Measurements from ENCODE around the gene OPA1. TPM values are rescaled to one million over a fixed set of nuclear protein-coding genes. Genes with fewer than 3 reads are reported as not detected.

Gene OPA1
- total and polyA plus RNA-seq, 2 of the 4 experiments (the other 2 are of a cell fraction), result 17.8 to 73.7 TPM

DNA sequence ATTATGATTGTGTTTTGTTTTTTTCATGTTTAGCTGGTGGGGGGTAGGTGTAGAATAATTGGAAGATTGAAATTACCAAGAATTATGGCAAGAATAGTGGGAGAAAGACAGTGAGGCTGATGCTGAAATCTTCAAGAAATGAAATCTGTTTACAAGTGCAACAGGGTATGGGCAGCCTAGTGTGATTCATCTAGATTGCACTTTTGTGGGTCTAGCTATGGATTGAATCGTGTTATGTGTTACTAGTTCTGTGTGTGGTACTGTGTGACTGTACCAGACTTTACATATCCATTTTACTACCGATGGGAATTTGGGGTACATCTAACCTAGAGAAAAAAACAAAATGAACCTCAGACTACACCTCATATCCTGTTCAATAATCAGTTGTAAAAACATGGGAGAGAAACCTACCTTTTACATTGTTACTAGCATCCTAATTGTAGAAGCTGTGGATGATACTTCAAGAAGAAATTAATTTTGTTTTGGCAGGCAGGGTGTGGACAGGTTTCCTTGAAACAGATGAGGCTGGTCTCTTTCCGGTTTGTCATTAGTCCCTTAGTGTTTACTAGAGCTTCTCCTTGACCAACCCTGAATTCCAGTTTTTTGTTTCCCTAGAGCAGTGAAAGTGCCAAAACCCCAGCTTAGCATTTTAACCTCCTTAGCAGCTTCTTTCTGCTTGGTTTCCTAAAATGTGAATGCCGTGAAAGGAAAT, 47.9 kb downstream of the OPA1 start:
- no peak overlapping the region for H3K9ac ChIP-seq (ENCODE audit: low read depth, low read length)

More for the DNA sequence above, 47.9 kb downstream of the OPA1 start:
- Histone ChIP-seq H2AFZ (replicated peaks; ENCODE audit: low read length, poor library complexity) (no peak overlapping the region), H3K27me3 (ENCODE audit: control insufficient read depth, insufficient read depth, low read length) (no peaks in the 10 kb centered on the region), H3K36me3 (ENCODE audit: control insufficient read depth, insufficient read depth, low read length) (peaks cover 18% of the 10 kb centered on the region), H4K8ac (ENCODE audit: low read depth in 2 of 2, low read length in 2 of 2) (no peak overlapping the region), H2BK5ac (ENCODE audit: low read depth, low read length, poor library complexity, severe bottlenecking) (no peak overlapping the region), H2BK120ac (ENCODE audit: low read depth, low read length) (no peak overlapping the region), H4K91ac (ENCODE audit: insufficient read depth, low read depth, low read length) (no peak overlapping the region), H3K14ac (replicated peaks; ENCODE audit: low read depth, low read length) (no peak overlapping the region), H3K4me3 (ENCODE audit: insufficient read depth, low read depth, low read length) (no peak overlapping the region), H3K9me1 (ENCODE audit: insufficient read depth, low read length) (no peaks in the 10 kb centered on the region), H3K4me2 (ENCODE audit: low read depth, low read length) (no peak overlapping the region), H3K79me1 (ENCODE audit: low read depth in 1 of 2, low read length in 2 of 2) (peaks cover 3% of the 10 kb centered on the region in 2 experiments; a peak in 1 of 4 replicates), H3K9me3 (ENCODE audit: control insufficient read depth, insufficient read depth, low read length) (no peaks in the 10 kb centered on the region), H3K4ac (ENCODE audit: low read depth, low read length) (no peak overlapping the region), H4K5ac (ENCODE audit: low read depth, low read length) (no peak overlapping the region), H2AK5ac (ENCODE audit: low read depth, low read length) (no peak overlapping the region), H3K27ac (ENCODE audit: insufficient read depth, low read length) (no peak overlapping the region), H4K20me1 (ENCODE audit: insufficient read depth, low read length) (no peaks in the 10 kb centered on the region), H3K4me1 (ENCODE audit: control insufficient read depth, insufficient read depth, low read length) (peaks cover 3% of the 10 kb centered on the region; the same call in 1 of the 2 replicates), H3K56ac (ENCODE audit: extremely low read depth, insufficient read depth, low read length) (no peak overlapping the region), H3K18ac (ENCODE audit: low read depth, low read length) (no peak overlapping the region), H2AK9ac (replicated peaks; ENCODE audit: low read depth, low read length, poor library complexity) (no peak overlapping the region), H3K23ac (ENCODE audit: low read depth, low read length) (no peak overlapping the region), H2BK20ac (ENCODE audit: low read depth, low read length) (no peak overlapping the region), H2BK15ac (ENCODE audit: low read depth, low read length) (no peak overlapping the region)
- DNase-seq, result peak; percentile 48
- TF ChIP-seq MXI1 (IDR thresholded peaks at IDR 0.05; ENCODE audit: borderline replicate concordance, low read depth, low read length), result no peak
- TF ChIP-seq SMC3 (IDR thresholded peaks at IDR 0.05; ENCODE audit: low read depth, low read length), result no peak
- TF ChIP-seq RAD21 (IDR thresholded peaks at IDR 0.05; ENCODE audit: low read length), result no peak
- peak; percentile 84 for ATAC-seq (ENCODE audit: low read depth)
- POLR2A ChIA-PET (ENCODE audit: unreplicated experiment), result no interaction called here
- CTCF ChIA-PET, result interaction anchor here (0.9 to 1.4 kb wide), 2 partner anchors 10 to 37 kb away, joined by 3 read pairs; no protein-coding TSS in a partner anchor
- no CpG with 5 or more reads among the region's 4 CpGs for WGBS, 2 experiments (ENCODE audit: extremely low coverage in 2 of 2, insufficient read length in 1 of 2)
- in situ Hi-C loops (cut with MboI; ENCODE audit: low sequenced_read_pairs) (no loop called here), intact Hi-C loops (cut with micrococcal nuclease) (no loop called here), dilution Hi-C loops (cut with HindIII; ENCODE audit: low sequenced_read_pairs, unreplicated experiment) (no loop called here)
- BruUV-seq (replicated peaks), result no TSS peak
